Peyer's patch (tissue), 4 donors: Measurements from ENCODE around the gene CFHR2.

Experiments used
- POLR2A ChIP-seq, 2 donors: fragments of 450-650 bp; IDR thresholded peaks; one replicate each; pipeline ENCODE4 v1.5.1; 2017; ENCODE audit warnings: antibody characterized with exemption in 2 of 2, mild to moderate bottlenecking in 2 of 2, moderate library complexity in 2 of 2
- TF ChIP-seq, protein P1 (sequence below), 6 experiments: fragments of 450-650 bp in 4 of 6; fragments of 200-600 bp in 2 of 6; sonication (generic) in 1 of 6; IDR thresholded peaks; one replicate each; pipeline ENCODE4 v1.5.1; 2017 to 2019; ENCODE audit warnings: antibody characterized with exemption in 6 of 6, mild to moderate bottlenecking in 3 of 6, moderate library complexity in 1 of 6

DNA sequence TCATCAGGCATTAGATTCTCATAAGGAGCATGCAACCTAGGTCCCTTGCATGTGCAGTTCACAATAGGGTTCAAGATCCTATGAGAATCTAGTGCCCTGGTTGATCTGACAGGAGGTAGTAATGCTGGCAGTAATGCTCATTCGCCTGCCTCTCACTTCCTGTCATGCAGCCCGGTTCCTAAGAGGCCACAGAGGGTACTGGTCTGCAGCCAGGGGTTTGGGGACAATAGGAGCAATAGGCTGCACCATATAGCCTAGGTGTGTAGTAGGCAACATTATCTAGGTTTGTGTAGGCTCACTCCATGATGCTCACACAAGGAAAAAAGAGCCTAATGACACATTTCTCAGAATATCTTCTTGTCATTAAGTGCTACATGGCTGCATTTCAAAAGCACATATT is 59.6 kb downstream of the CFHR2 start:
- TF ChIP-seq, protein P1, sequence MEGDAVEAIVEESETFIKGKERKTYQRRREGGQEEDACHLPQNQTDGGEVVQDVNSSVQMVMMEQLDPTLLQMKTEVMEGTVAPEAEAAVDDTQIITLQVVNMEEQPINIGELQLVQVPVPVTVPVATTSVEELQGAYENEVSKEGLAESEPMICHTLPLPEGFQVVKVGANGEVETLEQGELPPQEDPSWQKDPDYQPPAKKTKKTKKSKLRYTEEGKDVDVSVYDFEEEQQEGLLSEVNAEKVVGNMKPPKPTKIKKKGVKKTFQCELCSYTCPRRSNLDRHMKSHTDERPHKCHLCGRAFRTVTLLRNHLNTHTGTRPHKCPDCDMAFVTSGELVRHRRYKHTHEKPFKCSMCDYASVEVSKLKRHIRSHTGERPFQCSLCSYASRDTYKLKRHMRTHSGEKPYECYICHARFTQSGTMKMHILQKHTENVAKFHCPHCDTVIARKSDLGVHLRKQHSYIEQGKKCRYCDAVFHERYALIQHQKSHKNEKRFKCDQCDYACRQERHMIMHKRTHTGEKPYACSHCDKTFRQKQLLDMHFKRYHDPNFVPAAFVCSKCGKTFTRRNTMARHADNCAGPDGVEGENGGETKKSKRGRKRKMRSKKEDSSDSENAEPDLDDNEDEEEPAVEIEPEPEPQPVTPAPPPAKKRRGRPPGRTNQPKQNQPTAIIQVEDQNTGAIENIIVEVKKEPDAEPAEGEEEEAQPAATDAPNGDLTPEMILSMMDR (IDR thresholded peaks at IDR 0.05), result no peak
- TF ChIP-seq POLR2A (IDR thresholded peaks at IDR 0.05), result no peak
